Islet precursor cell (in vitro differentiated cells): Measurements from ENCODE around the gene TM4SF4.
A peak's percentile ranks its signal among the peaks of the same experiment; 100 is the strongest.
"Not testable (repeated sequence)": the region's sequence is repeated elsewhere in the genome, so short reads cannot be mapped to it uniquely, and the experiment has no call there.

Experiments used
- DNase-seq: peaks from one replicate; pipeline ENCODE4 v3.0.0-alpha.2; 2018

TM4SF4 gene, protein sequence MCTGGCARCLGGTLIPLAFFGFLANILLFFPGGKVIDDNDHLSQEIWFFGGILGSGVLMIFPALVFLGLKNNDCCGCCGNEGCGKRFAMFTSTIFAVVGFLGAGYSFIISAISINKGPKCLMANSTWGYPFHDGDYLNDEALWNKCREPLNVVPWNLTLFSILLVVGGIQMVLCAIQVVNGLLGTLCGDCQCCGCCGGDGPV

DNA sequence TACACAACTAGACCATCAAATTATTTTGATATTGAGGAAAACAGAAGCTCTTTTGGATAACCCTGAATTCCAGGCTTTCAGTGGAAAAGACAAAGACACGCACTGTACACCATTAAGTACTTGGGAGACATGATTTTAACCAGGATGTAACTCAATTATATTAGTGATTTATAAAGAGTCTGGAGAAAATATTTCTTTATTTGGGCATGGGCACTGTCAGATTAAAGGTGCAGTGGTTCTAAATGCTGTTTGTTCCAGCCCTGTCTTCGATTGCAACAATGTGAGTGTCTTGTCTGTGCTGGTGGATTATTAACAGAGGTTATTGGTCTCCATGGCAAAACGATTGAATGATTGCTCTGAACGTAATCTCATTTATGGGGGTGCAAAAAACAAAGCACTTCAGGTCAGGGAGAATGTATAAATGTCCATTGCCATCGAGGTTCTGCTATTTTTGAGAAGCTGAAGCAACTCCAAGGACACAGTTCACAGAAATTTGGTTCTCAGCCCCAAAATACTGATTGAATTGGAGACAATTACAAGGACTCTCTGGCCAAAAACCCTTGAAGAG is at the start of gene TM4SF4:
Gene TM4SF4 (plus strand): TSS at position 448 of the 568 bp plus-strand sequence. CDS start 181 bp downstream, outside the sequence.
- no peak for DNase-seq

DNA sequence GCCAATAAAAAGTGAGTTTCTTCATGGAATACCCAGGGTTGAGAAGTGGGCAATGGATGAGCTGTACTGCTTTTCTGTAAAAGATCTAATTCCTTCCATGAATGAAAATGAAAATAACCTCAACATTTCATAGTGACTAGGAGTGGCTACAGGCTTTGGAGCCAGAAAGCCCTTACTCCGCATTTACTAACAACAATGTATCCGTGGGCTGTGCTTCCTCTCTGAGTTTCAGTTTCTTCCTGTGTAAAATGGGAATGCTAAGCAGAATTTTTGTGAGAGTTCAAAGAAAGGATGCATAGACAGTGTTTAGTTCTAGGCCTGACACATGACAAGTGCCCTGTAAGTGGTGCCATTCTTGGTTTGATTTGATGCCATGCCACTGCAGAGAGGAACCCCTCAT is 49.6 kb upstream of the TM4SF4 start:
- no peak for DNase-seq

DNA sequence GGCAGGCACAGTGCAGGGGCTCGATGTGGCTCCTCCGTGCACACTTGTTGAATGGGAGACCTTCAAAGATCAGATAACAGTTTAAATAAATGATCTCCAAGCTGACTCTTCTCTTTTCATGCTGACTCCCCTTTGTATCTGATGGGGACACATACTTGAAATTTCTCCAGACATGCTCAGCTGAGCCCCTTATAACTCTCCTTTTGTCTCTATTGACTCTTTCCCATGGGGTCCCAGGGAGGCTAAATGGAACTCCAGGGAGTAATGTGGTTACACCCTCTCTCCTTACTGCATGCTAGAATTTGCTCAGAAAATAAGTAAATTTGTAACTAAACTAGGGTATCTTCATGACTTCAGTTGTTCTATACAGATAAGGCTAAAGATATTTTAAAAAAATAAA is 48.2 kb upstream of the TM4SF4 start:
- DNase-seq = no peak

DNA sequence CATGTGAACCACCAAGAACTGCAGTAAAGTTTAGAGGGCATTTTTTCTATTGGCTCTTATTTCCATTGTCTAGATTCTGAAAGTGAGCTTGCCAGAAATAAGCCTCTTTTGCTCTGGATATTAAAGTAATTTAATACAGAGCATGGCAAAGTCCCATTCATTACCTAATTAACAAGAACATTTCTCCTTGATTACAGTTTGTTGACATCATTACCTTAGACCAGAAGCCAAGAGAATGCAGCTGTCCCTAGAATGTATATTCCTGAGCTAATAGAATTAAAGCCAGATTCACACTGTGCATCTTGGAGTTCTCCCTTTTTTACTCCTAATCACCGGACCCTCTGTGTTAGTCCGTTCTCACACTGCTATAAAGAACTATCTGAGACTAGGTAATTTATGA is 46.4 kb upstream of the TM4SF4 start:
- DNase-seq = no peak

DNA sequence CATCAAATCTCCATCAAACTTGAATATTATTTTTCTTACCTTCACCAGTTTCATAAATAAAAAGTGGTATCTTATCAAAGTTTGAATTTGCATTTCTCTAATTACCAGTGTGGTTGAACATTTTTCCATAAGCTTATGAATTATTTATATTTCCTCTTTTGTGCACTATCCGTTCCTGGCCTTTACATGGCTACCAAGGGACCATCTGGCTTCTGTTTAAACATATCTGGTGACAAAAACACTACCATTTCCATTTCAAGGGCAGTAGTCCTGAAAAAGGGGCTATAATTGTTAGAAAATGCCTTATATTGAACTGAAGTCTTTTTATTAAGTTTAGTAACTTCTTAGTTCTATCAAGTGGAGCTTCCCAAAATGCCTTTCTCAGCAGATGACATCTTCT is 44.3 kb upstream of the TM4SF4 start:
- DNase-seq = no peak

DNA sequence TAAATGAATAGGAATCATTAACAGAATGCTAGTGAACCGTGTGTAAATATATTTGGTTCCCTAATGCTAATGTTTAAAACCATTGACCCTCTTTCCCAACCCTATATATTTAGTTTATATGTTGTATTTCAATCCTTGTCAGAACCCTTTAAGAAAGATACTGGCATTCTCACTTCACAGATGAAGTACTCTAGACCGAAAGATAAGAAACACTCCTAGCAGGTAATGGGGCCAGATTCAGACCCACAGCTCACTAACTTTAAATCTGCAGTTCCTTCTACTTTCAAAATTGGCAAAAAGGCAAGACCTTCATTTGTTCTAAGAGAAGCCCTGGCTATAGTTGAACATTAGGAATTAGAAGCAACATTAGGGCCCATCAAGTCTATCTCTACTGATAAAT is 42.3 kb upstream of the TM4SF4 start:
- no peak for DNase-seq

DNA sequence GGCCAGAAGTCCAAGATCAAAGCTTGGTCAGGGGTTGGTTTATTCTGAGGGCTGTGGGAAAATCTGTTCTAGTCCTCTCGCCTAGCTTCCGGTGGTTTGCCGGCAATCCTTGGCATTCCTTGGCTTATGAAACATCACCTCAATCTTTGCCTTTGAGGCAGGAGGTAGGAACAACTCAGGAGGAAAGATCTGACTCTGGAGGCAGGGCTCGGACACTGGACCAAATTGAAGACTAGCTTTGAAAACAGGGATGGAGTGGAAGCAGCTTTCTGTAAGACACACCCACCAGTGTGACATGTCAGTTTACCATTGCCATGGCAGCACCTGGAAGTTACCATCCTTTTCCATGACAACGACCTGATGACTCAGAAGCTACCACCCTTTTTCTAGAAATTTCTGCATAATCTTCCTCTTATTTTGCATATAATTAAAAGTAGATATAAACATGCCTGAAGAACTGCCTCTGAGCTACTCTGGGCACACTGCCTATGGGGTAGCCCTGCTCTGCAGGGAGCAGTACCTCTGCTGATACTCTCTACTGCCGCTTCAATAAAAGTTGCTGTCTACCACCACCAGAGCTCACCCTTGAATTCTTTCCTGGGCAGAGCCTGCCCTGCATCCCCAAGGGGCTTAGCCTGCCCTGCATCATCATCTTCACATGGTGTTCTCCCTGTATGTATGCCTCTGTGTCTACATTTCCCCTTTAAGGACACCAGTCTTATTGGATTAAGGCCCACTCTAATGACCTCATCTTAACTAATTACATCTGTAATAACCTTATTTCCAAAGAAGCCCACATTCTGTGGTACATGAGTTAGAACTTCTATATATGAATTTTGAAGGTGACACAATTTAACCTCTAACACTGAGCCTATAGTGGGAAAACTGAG is 38.3 kb upstream of the TM4SF4 start:
- DNase-seq = no peak

DNA sequence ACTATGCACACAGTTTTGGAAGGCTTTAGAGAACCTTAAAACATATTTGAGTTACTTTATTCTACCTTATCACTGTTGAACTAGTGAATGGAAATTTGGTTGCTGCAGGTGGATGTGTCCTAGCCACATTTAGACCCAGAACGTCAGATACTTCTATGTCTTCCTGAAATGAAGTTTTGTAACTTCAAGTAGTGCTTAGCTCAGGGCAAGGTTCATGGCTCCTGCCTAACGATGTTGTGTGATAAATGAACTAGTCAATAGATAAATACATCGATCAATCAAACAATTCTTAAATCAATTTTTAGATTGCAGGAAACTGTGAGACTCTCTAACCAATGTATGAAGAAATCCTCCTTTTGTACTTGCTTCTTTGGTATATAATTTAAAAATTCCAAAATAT is 37.2 kb upstream of the TM4SF4 start:
- no peak for DNase-seq

DNA sequence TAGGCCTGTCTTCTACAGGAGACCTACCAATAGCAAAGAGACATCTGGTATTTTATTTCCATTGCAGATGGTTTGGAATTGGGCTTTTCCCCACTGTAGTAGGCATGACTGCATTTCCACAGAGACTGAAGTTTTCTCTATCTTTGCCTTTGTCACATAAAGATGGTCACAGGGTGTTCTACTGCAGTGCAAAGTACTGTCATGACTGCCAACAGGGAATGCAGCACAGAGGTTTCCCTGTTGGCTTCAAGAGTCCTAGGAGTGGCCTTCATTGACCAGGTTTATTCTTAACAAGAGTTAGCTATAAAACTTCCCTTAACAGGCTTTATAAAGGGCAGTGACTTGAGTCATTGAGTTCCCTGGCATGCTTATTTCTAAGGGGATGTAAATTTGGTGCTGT is 36.8 kb upstream of the TM4SF4 start:
- DNase-seq = no peak

DNA sequence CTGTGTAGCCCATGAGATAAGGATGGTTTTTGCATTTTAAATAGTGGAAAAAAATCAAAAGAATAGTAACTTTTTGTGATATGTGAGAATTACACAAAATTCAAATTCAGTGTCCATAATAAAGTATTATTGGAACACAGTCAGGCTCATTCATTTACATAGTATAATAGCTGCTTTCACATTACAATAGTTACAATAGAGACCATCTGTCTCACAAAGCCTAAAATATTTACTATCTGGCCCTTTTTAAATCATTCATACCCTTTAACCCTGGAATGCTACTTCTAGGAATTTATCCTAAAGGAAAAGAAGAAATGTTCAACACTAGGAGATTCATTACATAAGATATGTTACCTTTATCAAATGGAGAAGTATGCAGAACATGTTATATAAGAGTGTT is 35.5 kb upstream of the TM4SF4 start:
- no peak for DNase-seq

DNA sequence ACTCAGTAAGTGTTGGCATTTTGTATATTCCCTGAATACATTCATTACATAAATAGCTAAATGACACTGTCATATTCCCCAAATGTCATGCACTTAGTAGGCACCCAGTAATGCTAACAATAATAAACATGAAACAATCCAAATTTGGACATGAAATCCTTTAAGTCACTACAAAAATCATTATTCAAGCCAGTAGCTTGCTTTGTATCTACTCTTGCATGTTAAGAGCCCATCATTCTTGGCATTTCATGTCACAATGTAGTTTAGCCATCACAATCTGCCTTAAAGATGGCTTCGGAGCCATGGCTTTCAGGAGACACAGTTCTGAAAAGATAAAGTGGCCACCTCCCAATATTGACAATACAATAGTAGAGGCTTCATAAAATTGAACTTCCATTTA is 32.9 kb upstream of the TM4SF4 start:
- DNase-seq = no peak

DNA sequence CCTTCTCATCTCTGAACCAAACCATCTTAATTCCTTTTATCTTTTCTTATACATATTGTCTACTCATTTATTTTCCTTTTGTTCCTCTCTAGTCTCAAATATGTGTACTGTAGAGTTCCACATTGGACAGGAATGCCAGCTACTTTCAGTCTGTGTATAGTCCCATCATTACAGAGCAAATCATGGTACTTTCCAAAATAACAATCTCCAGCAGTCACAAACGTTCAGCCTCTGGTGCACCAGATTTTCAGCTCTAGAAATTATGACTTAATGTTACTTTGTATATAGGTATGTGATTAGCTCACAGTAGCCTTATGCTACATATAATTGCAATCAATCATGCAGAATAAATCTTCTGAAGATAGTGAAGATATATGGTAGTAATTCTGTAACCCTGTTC is 32.5 kb upstream of the TM4SF4 start:
- DNase-seq = no peak

DNA sequence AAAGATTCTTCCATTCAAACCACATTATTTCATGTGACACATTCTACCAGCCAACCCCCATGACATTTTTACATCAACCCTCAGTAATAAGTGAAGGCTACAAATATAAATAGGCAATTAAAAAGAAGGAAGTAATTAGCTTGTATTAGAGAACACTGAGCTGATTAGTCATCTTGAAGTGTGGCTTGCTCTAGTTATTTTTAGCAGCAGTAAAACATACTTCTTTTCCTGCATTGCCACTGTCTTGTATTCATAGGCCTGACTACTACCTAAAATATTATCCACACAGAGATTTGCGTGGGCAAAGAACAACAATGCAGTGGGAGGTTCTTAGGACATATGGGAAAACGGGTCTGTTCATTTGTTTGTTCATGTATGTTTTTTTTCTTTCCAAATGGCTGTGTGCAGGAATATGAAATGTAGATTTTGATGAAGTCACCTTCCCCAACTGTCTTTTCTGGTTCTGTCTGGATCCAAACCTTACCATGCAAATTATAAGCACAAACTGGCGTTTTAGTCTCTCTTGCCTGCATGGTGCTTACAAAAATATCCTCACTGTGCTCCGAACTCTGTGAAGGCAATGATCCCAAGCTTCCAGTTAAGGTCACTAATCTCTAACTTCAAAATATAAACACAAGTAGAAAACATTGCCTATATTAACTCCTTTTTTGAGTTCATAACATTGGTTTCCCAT is 31.5 kb upstream of the TM4SF4 start:
- DNase-seq = no peak

DNA sequence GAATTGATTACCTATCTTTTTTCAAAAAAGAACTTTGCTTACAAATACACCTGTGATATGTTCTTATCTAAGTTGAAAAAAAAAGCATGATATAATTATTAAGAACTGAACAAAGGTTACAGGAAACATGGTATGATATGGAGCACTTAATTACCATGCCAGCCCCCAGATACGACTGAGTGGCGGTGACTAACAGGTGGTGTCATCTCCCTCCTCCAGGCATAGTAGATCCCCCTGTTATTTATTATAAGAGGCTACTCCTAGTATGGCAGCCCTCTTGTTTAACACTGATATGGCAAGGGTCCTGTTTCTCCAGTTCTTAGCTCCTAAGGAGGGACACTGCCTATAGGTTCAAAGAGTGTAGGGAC is 31.0 kb upstream of the TM4SF4 start:
- no peak for DNase-seq

DNA sequence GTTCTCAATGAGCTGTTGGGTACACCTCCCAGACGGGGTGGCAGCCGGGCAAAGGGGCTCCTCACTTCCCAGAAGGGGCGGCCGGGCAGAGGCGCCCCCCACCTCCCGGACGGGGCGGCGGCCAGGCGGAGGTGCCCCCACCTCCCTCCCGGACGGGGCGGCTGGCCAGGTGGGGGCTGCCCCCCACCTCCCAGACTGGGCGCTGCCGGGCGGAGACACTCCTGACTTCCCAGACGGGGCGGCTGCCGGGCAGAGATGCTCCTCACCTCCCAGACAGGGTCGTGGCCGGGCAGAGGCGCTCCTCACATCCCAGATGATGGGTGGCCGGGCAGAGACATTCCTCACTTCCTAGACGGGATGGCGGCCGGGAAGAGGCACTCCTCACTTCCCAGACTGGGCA is 29.6 kb upstream of the TM4SF4 start:
- not testable (repeated sequence) for DNase-seq

DNA sequence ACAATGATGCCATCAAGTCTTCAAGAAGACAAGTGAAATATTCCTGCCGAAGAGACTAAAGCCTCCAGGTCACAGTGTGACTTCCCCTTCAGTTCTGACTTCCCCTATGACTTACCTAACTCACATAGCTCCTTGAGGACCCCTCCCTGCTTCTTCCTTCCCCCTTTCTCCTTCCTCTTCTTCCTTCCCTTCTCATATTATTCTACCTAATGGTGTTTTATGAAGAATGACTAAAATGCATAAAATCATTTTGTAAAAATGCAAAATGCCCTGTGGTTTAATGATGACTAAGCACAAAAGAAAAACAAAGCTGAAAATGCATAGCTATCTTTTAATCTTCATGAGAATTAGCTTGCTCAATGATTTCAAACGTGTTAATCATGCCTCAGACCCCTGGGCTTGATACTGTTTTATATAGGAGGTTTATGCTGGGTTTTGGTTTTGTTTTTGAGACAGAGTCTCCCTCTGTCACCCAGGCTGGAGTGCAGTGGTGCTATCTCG is 26.1 kb upstream of the TM4SF4 start:
- no peak for DNase-seq

DNA sequence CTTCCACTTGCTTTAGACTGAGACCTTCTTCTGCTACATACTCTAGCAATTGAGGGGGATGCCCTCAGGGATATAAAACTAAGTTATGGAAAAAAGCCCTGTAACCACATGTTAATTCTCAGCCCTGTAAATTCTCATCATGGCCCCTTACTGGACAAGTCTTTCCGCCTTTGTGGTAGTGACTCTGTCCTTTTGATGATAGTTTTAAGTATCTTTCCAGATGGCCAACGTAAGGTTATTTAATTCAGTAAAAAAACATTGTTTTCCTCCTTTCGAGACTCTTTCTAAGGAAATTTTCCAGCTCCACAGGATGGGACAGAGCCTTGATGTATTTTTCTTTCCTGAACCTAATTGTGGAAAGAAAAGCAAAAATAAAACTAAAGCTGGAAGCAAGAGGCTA is 25.3 kb upstream of the TM4SF4 start:
- no peak for DNase-seq

DNA sequence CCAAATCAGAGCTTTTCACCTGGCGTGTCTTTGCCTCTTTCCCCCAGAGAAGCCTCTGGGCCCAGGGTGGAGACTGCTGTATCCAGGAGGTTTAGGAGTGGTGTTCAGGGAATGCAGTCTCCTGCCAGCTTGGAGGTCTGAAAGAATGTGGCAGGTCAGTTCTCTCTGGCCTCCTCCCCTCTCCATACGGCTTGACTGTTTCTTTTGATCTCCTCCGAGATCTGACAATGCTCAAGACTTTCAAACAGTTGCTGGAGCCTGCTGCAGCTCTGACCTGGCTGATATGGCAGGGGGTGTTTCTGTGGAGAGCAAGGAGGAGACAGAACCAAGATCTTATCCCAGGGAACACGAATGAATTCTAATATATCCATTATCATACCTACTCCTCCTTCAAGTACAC is 24.7 kb upstream of the TM4SF4 start:
- DNase-seq = peak; percentile 93

DNA sequence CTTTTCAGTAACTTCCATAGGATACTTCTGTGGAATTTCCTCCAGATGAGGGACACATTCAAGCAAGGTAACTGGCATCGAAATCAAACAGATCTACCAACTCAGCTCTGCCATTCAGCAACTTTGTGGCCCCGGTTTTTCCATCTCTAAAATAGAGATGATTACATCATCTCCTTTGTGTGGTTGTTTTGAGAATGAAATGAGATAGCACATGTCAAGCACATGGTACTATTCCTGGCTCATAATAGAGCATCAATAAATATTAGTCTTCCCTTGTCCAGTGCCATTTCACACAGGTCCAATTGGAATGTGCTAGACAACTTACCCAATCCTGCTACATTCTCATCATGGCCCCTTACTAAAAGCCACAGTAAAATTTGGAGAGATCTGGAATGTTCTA is 24.2 kb upstream of the TM4SF4 start:
- DNase-seq = no peak

DNA sequence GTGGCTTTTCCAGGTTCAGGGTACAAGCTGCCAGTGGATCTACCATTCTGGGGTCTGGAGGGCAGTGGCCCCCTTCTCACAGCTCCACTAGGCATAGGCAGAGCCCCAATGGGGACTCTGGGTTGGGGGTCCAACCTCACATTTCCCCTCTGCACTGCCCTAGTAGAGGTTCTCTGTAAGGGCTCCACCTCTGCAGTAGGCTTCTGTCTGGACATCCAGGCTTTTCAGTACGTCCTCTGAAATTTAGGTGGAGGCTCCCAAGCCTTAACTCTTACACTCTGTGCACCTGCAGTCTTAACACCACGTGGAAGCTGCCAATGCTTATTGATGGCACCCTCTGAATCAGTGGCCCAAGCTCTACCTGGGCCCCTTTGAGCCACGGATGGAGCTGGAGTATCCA is 22.5 kb upstream of the TM4SF4 start:
- DNase-seq = no peak

DNA sequence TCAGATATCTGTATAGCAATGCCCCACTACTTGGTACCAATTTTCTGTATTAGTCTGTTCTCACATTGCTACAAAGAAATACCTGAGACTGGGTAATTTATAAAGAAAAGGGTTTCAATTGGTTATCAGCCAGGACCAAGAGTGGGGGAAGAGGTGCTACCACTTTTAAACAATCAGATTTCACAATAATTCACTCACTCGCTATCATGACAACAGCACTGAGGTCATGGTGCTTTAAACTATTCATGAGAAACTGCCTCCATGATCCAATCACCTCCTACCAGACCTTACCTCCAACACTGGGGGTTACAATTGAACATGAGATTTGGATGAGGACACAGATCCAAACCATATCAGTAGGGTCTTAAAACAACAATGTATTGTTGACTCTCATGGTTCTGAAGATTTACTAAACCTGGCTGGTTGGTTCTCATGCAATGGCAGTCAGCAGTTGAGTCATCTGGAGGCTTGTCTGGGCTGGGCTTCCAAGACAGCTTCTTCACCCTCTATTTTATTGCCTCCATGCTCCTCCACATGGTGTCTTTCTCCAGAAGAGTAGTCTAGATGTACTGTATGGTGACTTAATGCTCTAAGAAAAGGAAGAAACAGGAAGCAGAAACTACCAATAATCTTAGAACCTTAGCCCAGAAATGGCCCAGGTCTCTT is 21.2 kb upstream of the TM4SF4 start:
- no peak for DNase-seq

DNA sequence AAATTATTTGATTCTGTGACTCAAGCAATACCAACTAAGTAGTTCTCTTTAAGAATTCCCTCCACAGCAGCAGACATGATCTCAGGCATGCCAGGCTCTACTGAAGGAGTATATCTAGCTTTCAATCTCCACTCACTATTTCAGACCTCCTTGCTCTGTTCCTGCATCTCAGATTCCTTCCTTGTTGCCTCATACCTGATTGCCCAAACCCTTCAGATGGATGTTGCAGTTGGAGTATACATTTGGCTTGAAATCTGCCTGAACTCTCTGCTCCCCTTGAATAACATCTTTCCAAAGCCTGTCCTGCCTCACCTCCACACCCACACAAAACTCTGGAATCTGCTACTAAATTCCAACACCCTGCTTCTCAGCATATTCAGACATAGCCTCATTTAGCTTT is 19.8 kb upstream of the TM4SF4 start:
- DNase-seq = peak; percentile 69

DNA sequence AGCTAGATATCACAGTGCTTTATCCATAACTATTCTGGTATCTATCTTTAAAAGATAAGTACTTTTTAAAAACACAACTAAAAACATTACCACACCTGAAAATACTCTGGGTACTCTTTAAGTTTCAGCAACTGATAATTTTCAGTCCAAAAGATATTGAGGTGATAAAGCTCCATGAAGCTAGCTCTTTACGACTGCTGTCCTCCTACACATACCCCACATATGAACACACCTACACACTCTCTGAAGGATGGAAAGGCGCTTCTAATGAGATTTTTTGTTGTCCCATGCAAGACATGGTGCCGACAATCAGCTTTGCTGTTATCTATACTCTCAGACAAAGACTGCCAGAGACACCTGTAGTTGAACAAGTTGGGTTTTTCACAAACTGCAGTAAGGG is 19.1 kb upstream of the TM4SF4 start:
- DNase-seq = no peak
